Right lobe of liver (tissue), 6 donors: ENCODE results near the gene TPM1. TPM values are rescaled to one million over a fixed set of nuclear protein-coding genes. Genes with fewer than 3 reads are reported as not detected.

Source experiments
- ATAC-seq, 4 donors: fragments of 200-7000 bp; cut with Tn5 transposase; one replicate each; pipeline ENCODE4 v1.9.1; 2020; ENCODE audit warnings: mild to moderate bottlenecking in 4 of 4, moderate library complexity in 4 of 4
- DNase-seq, 3 donors: peaks; one replicate each; pipeline ENCODE4 v3.0.0-alpha.2; 2020
- H3K27ac ChIP-seq, 3 donors: fragments of 200-600 bp; one replicate each; pipeline ENCODE4 v1.8.0; 2022
- H3K27me3 ChIP-seq, 2 donors: fragments of 200-600 bp; one replicate each; pipeline ENCODE4 v1.8.0; 2022
- H3K36me3 ChIP-seq, 4 donors: fragments of 200-600 bp; sonication (generic) in 1 of 4; one replicate each; pipeline versions ENCODE4 v1.5.1 to v1.8.0; 2017 to 2022; ENCODE audit warnings: control low read depth in 1 of 4
- H3K4me1 ChIP-seq, 4 donors: fragments of 200-600 bp; sonication (generic) in 1 of 4; one replicate each; pipeline versions ENCODE4 v1.5.1 to v1.8.0; 2017 to 2022; ENCODE audit warnings: control low read depth in 1 of 4
- H3K4me3 ChIP-seq, 3 donors: fragments of 200-600 bp; one replicate each; pipeline ENCODE4 v1.8.0; 2022
- H3K9me3 ChIP-seq, 4 donors: fragments of 200-600 bp; sonication (generic) in 1 of 4; one replicate each; pipeline versions ENCODE4 v1.5.1 to v1.8.0; 2017 to 2022; ENCODE audit warnings: control low read depth in 1 of 4
- POLR2A ChIP-seq: fragments of 450-650 bp; IDR thresholded peaks from one replicate; pipeline ENCODE4 v1.6.1; 2017; ENCODE audit warnings: antibody characterized with exemption, mild to moderate bottlenecking
- WGBS: methylation state at CpG from one replicate; pipeline ENCODE4 v1.1.6; 2018; ENCODE audit warnings: low coverage, low lambda C conversion rate; ENCODE audit not compliant: insufficient coverage; ENCODE audit errors: missing lambda C conversion rate; 5-methylcytosine and 5-hydroxymethylcytosine counted together
- intact Hi-C, 2 donors: fragments of 100-400 bp; cut with DNase I; formaldehyde crosslinking; loops; one replicate each; pipeline versions ENCODE4 v1.11.2 to v1.14.1; 2022
- total RNA-seq, 6 experiments: library from RNA; depleted of rRNA in 2 of 6; stranded (reverse); fragments of >200 nt in 2 of 6; fragmentation: NEBNext Ultra II Directional in 3 of 6; extraction: Animal tissue kit (Norgen Biotek cat#: 25700) in 3 of 6; gene quantifications; one replicate each; pipeline versions ENCODE4 v1.1.0 to v1.2.4, GENCODE V29; 2016 to 2023
- TF ChIP-seq, protein P1 (sequence below), 4 donors: fragments of 200-600 bp in 3 of 4; fragments of 450-650 bp in 1 of 4; IDR thresholded peaks; one replicate each; pipeline versions ENCODE4 v1.5.1 to v1.8.0; 2016 to 2022; ENCODE audit warnings: antibody characterized with exemption in 4 of 4, mild to moderate bottlenecking in 2 of 4
- donor health status: DM: no; HTN: yes; CAD: no.
- donor health status: DM: no; HTN: no; CAD: no.
- donor health status: DM: no; HTN: no; CAD: no.
- donor health status: DM: no; HTN: yes; CAD: no.
- donor health status: DM: no; HTN: yes; CAD: no.

TPM1 gene
- total RNA-seq, 6 experiments from 2014 or later, result 44.3 to 180 (median 91.6) TPM

DNA sequence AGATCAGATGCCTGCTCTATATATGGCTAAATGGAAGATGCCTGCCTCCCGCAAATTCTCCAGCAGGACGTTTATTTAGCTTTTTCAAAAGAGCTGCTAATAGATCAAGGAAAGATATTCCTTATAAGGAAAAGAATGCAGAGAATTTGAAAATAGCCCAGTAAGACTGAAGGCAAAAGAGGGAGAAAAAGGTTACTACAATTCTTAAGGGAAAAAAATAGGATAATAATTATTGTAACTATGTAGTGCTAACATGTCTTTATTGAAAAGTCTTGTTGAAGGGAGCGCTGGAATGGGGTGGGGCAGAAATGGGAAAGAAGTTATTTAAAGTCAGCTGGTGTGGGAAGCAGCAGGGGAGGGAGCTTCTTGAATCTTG lies 2.9 kb downstream of the TPM1 start:
- 41% methylated on average over 3 of the region's 3 CpGs for WGBS
- Histone ChIP-seq H3K27ac (no peak overlapping the region), H3K9me3 (no peaks in the 10 kb centered on the region), H3K4me1 (peaks cover 0 to 29% (median 6%) of the 10 kb centered on the region in 4 donors), H3K36me3 (no peaks in the 10 kb centered on the region), H3K27me3 (no peaks in the 10 kb centered on the region), H3K4me3 (peak overlapping the region in 1 of 3 donors; percentile 17)
- intact Hi-C loops, result loop anchor here in 1 of 2 donors (10.0 kb wide), 1 partner anchor 49 kb away; no protein-coding TSS in a partner anchor
- ATAC-seq (no peak), DNase-seq (no peak)
- TF ChIP-seq, protein P1, sequence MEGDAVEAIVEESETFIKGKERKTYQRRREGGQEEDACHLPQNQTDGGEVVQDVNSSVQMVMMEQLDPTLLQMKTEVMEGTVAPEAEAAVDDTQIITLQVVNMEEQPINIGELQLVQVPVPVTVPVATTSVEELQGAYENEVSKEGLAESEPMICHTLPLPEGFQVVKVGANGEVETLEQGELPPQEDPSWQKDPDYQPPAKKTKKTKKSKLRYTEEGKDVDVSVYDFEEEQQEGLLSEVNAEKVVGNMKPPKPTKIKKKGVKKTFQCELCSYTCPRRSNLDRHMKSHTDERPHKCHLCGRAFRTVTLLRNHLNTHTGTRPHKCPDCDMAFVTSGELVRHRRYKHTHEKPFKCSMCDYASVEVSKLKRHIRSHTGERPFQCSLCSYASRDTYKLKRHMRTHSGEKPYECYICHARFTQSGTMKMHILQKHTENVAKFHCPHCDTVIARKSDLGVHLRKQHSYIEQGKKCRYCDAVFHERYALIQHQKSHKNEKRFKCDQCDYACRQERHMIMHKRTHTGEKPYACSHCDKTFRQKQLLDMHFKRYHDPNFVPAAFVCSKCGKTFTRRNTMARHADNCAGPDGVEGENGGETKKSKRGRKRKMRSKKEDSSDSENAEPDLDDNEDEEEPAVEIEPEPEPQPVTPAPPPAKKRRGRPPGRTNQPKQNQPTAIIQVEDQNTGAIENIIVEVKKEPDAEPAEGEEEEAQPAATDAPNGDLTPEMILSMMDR (IDR thresholded peaks at IDR 0.05), result no peak
- TF ChIP-seq POLR2A, result no peak

DNA sequence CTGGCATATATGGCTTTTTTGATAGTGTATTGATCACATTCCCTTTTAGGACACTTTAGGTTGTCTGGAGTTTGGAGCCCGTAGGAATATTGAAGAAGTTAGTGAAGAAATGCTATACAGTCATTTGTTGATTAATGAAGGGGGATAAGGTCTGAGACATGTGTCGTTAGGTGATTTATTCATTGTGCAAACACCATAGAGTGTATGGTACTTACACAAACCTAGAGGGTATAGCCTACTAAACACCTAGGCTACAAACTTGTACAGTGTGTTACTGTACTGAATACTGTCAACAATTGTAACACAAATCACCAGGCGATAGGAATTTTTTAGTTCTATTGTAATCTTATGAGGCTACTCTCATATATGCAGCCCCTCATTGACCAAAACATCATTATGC lies 3.3 kb downstream of the TPM1 start:
- TF ChIP-seq POLR2A, result no peak
- TF ChIP-seq, protein P1 (IDR thresholded peaks at IDR 0.05), result no peak
- H3K4me1 ChIP-seq, result peaks cover 0 to 33% (median 8%) of the 10 kb centered on the region in 4 donors
- no peak for DNase-seq
- intact Hi-C loops, result loop anchor here in 1 of 2 donors (10.0 kb wide), 1 partner anchor 49 kb away; no protein-coding TSS in a partner anchor
- no peak for ATAC-seq
- no peaks in the 10 kb centered on the region for H3K27me3 ChIP-seq
- H3K4me3 ChIP-seq, result peak overlapping the region in 1 of 3 donors; percentile 17
- H3K9me3 ChIP-seq, result no peaks in the 10 kb centered on the region
- no peaks in the 10 kb centered on the region for H3K36me3 ChIP-seq
- H3K27ac ChIP-seq, result no peak overlapping the region
- WGBS, result 87% methylated on average over 3 of the region's 3 CpGs

DNA sequence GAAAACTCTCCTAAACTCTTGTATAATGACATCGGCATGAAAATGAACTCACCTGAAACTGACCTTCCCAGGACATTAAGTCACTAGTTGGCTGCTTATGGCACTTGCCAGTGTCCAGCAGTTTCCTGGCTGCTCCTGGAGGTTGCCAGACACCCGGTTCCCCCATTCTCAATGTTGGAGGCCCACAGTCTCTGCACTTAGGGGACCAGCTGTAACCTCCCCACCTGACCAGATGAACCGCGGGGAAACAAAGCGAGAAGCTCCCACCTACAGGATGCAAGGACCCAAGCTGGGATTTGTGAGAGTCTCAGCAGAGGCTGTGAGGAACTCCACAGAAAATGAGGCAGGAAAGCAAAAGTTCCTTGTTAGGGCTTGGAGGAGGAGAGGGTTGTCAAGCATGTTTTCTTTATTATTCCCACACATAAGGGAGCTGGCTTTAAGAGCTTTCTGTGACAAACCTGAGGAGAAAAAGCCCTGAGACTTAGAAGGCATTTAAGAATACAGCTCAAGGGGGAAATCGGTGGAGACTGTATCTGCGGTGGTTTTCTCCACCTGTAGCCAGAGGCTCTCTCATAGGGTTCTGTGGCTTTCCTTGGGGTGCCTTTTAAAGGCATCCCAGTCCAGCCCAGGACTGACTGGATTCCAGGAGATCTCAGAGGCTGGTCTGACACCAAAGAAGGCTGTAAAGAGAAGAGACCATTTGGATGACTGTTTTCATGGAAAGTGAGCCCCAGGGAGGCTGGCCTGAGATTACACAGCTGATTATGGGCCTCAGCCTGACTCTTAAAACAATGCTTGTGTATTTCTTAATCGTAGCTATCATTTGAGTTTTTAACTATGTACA lies 4.6 kb downstream of the TPM1 start:
- Histone ChIP-seq H3K27ac (peak overlapping the region in 2 of 3 donors; percentile 94 to 98), H3K4me1 (peaks cover 0 to 42% (median 12%) of the 10 kb centered on the region in 4 donors), H3K36me3 (no peaks in the 10 kb centered on the region), H3K27me3 (no peaks in the 10 kb centered on the region), H3K9me3 (no peaks in the 10 kb centered on the region), H3K4me3 (peak overlapping the region in 1 of 3 donors; percentile 88)
- TF ChIP-seq, protein P1 (IDR thresholded peaks at IDR 0.05), result no peak
- TF ChIP-seq POLR2A, result no peak
- WGBS, result 63% methylated on average over 5 of the region's 8 CpGs
- intact Hi-C loops, result loop anchor here in 1 of 2 donors (10.0 kb wide), 1 partner anchor 48 kb away; no protein-coding TSS in a partner anchor
- DNase-seq, result no peak
- no peak for ATAC-seq

DNA sequence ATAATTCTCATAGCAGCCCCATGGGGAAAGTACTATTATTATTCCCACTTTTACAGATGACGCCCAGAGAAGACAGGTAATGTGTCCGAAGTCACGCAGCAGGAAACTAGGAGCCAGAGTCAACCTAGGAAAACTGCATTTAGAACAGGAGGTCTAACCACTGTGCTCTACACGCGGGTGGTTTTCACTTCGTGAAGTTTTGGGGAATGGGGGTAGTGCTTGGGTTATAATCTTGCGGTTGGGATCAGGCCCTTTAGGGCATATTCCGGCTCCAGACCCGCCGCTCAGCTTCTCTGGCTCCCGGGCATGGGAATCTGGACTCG lies 5.2 kb downstream of the TPM1 start:
- peaks cover 0 to 42% (median 14%) of the 10 kb centered on the region in 4 donors for H3K4me1 ChIP-seq
- no peaks in the 10 kb centered on the region for H3K9me3 ChIP-seq
- DNase-seq (no peak), ATAC-seq (no peak)
- intact Hi-C loops, result loop anchor here in 1 of 2 donors (10.0 kb wide), 1 partner anchor 47 kb away; no protein-coding TSS in a partner anchor
- no peaks in the 10 kb centered on the region for H3K36me3 ChIP-seq
- peak overlapping the region; percentile 94 to 98 (median 97) for H3K27ac ChIP-seq
- no peaks in the 10 kb centered on the region for H3K27me3 ChIP-seq
- WGBS, result 11% methylated on average over 7 of the region's 12 CpGs
- peak overlapping the region; percentile 87 to 94 (median 88) for H3K4me3 ChIP-seq
- no peak for TF ChIP-seq POLR2A
- TF ChIP-seq, protein P1 (IDR thresholded peaks at IDR 0.05), result no peak
